ENCODE measurements around the gene IGSF6.

DNA sequence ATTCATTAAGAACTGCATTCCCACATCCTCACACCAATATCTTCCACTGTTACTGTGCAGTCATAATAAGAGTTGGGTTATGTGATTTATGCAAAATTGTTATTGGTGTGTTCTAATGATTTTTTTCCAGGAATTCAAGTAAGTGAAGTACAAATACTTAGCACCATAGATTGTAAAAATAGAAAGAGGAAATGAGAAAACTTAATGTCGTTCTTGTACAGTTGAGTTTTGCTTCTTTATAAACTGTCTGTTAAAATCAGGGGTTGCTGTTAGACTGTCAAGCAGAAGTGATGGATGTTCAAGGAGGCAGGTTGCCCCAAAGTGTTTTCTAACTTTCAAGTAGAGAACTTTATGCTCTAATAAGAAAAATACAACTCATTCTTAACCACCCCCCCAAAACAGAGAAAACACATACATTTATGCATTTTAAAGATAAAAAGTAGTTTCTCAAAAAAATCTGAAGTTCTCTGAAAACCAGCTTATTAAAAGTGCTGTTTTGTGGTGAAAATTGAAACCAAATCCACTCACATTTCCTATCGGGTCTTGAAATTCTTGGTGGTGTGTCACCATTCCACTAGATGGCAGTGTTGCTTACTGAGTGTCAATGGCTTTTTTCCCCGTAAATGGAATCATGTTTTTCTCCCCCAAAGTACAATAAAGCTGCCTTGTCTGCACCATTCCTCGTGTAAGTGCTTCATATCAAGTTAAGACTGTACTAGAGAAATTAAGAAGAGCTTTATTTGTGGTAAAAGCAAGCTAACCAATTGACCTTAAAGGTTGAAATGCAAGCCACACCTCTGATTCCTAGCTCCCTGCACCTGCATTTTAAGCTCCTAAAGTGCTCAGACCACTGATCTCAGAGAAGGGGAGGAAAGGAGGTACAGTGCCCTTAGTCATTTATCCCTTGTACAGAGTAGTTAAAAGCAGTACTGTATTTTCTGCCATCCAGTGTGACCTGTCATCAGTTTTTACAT, 4.7 kb upstream of the IGSF6 start:
- TF ChIP-seq, protein P1, sequence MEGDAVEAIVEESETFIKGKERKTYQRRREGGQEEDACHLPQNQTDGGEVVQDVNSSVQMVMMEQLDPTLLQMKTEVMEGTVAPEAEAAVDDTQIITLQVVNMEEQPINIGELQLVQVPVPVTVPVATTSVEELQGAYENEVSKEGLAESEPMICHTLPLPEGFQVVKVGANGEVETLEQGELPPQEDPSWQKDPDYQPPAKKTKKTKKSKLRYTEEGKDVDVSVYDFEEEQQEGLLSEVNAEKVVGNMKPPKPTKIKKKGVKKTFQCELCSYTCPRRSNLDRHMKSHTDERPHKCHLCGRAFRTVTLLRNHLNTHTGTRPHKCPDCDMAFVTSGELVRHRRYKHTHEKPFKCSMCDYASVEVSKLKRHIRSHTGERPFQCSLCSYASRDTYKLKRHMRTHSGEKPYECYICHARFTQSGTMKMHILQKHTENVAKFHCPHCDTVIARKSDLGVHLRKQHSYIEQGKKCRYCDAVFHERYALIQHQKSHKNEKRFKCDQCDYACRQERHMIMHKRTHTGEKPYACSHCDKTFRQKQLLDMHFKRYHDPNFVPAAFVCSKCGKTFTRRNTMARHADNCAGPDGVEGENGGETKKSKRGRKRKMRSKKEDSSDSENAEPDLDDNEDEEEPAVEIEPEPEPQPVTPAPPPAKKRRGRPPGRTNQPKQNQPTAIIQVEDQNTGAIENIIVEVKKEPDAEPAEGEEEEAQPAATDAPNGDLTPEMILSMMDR (conservative IDR thresholded peaks at IDR 0.05; ENCODE audit: low read depth, low read length): peak; percentile 85
- TF ChIP-seq EZH2 (IDR thresholded peaks at IDR 0.05; ENCODE audit: low read length, unreplicated experiment) (no peak), EZH2phosphoT487 (IDR thresholded peaks at IDR 0.05; ENCODE audit: borderline replicate concordance, low read length) (no peak)
